Astrocyte (in vitro differentiated cells and primary cell): ENCODE measurements around the gene NKG7. TPM values are rescaled to one million over a fixed set of nuclear protein-coding genes. Genes with fewer than 3 reads are reported as not detected.

Experiments used
- DNase-seq: peaks from one replicate; pipeline ENCODE4 v3.0.0-alpha.2; 2010; ENCODE audit warnings: low read depth
- FAIRE-seq: peaks from 2 replicates; lab custom pipeline; 2011; peaks lifted over from hg19 to GRCh38; lab: Jason Lieb, UNC
- H2AFZ ChIP-seq: 2 replicates; pipeline ENCODE4 v1.6.0; 2012; ENCODE audit warnings: low read depth, low read length, inconsistent platforms
- H3K27ac ChIP-seq: 2 replicates; pipeline ENCODE4 v1.5.1; 2011; ENCODE audit warnings: low read depth, low read length, inconsistent platforms
- H3K27me3 ChIP-seq: 2 replicates; pipeline ENCODE4 v1.6.0; 2011; ENCODE audit warnings: low read length, inconsistent platforms; ENCODE audit not compliant: insufficient read depth
- H3K36me3 ChIP-seq: 2 replicates; pipeline ENCODE4 v1.5.1; 2011; ENCODE audit warnings: low read length, inconsistent platforms; ENCODE audit not compliant: insufficient read depth
- H3K4me1 ChIP-seq: 2 replicates; pipeline ENCODE4 v1.5.1; 2011; ENCODE audit warnings: low read length, inconsistent platforms; ENCODE audit not compliant: insufficient read depth
- H3K4me2 ChIP-seq: 2 replicates; pipeline ENCODE4 v1.6.0; 2012; ENCODE audit warnings: low read length, inconsistent platforms
- H3K4me3 ChIP-seq: 2 replicates; pipeline ENCODE4 v1.5.1; 2011; ENCODE audit warnings: low read depth, mild to moderate bottlenecking, low read length, inconsistent platforms; ENCODE audit not compliant: insufficient read depth
- H3K79me2 ChIP-seq: 2 replicates; pipeline ENCODE4 v1.6.0; 2012; ENCODE audit warnings: mild to moderate bottlenecking, low read length, inconsistent platforms; ENCODE audit not compliant: insufficient read depth
- H3K9ac ChIP-seq: 2 replicates; pipeline ENCODE4 v1.6.0; 2012; ENCODE audit warnings: mild to moderate bottlenecking, low read length, inconsistent platforms
- H3K9me3 ChIP-seq: 2 replicates; pipeline ENCODE4 v1.5.1; 2012; ENCODE audit warnings: low read depth, mild to moderate bottlenecking, low read length, inconsistent platforms; ENCODE audit not compliant: insufficient read depth
- H4K20me1 ChIP-seq: 2 replicates; pipeline ENCODE4 v1.6.0; 2012; ENCODE audit warnings: low read length, inconsistent platforms; ENCODE audit not compliant: insufficient read depth
- H3K27ac Mint-ChIP-seq: one replicate; pipeline ENCODE4 v1.8.0; 2021; ENCODE audit warnings: mild to moderate bottlenecking, mixed read lengths; ENCODE audit not compliant: unreplicated experiment
- H3K27me3 Mint-ChIP-seq: one replicate; pipeline ENCODE4 v1.8.0; 2021; ENCODE audit warnings: low read depth, mixed read lengths; ENCODE audit not compliant: unreplicated experiment
- H3K36me3 Mint-ChIP-seq: one replicate; pipeline ENCODE4 v1.8.0; 2021; ENCODE audit warnings: low read depth, mixed read lengths; ENCODE audit not compliant: unreplicated experiment
- H3K4me1 Mint-ChIP-seq: one replicate; pipeline ENCODE4 v1.8.0; 2021; ENCODE audit warnings: low read depth, mixed read lengths; ENCODE audit not compliant: unreplicated experiment
- H3K4me3 Mint-ChIP-seq: one replicate; pipeline ENCODE4 v1.8.0; 2021; ENCODE audit warnings: mild to moderate bottlenecking, moderate library complexity, mixed read lengths; ENCODE audit not compliant: unreplicated experiment
- H3K9me3 Mint-ChIP-seq: one replicate; pipeline ENCODE4 v1.8.0; 2021; ENCODE audit warnings: mild to moderate bottlenecking, mixed read lengths; ENCODE audit not compliant: unreplicated experiment
- EZH2 ChIP-seq: IDR thresholded peaks from 2 replicates; pipeline ENCODE4 v1.6.1; 2012; ENCODE audit warnings: mild to moderate bottlenecking, low read length, inconsistent platforms; ENCODE audit not compliant: insufficient read depth
- total RNA-seq: library from RNA; stranded (reverse); gene quantifications from 2 replicates; pipeline ENCODE4 v1.2.1, GENCODE V29; 2021
- TF ChIP-seq, protein P1 (sequence below): IDR thresholded peaks from 2 replicates; pipeline ENCODE4 v1.5.1; 2011; ENCODE audit warnings: low read depth, mild to moderate bottlenecking, inconsistent platforms, low read length, moderate library complexity; ENCODE audit not compliant: insufficient read depth

NKG7 gene
- total RNA-seq, 1 donor from 2014 or later, result not detected

DNA sequence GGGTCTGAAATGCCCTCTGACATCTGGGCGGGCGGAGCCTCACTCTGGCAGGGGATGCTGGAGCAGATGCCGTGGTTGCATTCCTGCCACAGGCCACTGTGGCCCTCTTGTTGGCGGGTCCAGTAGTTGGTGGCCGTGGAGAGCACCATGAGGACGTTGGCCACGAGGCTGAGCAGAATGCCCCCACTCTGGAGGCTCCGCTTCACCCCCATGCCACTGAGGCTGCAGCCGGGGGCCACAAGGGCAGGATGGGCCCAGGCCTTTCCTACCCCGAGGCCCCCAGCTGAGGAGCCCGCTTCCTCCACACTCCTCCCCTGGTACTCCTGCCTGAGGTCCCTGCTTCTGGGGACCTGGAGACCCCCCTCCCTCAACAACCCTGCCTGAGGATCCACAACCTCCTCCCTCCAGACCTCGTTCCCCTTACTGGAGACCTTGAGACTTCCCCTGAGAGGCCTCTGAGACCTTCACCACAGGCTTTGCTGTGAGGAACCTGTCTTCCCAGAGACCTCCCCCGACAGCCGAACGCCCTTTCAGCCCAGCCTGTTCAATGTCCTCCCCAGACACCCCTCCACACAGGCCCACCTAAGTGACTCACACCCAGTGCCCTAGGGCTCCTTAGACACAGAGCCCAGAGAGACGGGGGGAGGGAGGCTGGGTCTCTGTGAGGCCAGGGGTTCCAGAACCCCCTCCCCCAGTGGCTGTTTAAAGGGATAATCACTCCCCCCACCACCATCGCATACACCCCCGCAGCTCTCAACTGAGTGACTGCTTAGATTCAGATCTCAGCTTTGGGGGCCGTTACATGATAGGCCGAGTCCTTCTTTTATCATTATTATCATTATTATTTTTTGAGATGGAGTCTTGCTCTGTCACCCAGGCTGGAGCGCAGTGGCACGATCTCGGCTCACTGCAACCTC is 3.8 kb downstream of the NKG7 start, which contains the start of gene CLDND2:
TSS of gene CLDND2 (minus strand) at position 638 of the 917 bp plus-strand sequence. CDS start at position 212, 426 bp downstream.
- FAIRE-seq (no peak), DNase-seq (no peak)
- Histone ChIP-seq H3K27ac (peak within 1 kb of the TSS; percentile 72), H3K9me3 (no peaks in the 10 kb centered on the region), H3K4me3 (peak within 1 kb of the TSS; percentile 68), H3K79me2 (peaks cover 19% of the 10 kb centered on the region), H3K27me3 (no peaks in the 10 kb centered on the region), H3K9ac (peak within 1 kb of the TSS; percentile 82), H3K4me2 (peak within 1 kb of the TSS; percentile 98), H3K4me1 (peaks cover 19% of the 10 kb centered on the region), H4K20me1 (no peaks in the 10 kb centered on the region), H3K36me3 (no peaks in the 10 kb centered on the region), H2AFZ (peak within 1 kb of the TSS; percentile 99)
- Mint-ChIP-seq H3K4me1 (peaks cover 16% of the 10 kb centered on the region), H3K4me3 (peak within 1 kb of the TSS; percentile 91), H3K27ac (peak within 1 kb of the TSS; percentile 92), H3K9me3 (peaks cover 2% of the 10 kb centered on the region), H3K36me3 (peaks cover 2% of the 10 kb centered on the region), H3K27me3 (peaks cover 1% of the 10 kb centered on the region)
- TF ChIP-seq, protein P1, sequence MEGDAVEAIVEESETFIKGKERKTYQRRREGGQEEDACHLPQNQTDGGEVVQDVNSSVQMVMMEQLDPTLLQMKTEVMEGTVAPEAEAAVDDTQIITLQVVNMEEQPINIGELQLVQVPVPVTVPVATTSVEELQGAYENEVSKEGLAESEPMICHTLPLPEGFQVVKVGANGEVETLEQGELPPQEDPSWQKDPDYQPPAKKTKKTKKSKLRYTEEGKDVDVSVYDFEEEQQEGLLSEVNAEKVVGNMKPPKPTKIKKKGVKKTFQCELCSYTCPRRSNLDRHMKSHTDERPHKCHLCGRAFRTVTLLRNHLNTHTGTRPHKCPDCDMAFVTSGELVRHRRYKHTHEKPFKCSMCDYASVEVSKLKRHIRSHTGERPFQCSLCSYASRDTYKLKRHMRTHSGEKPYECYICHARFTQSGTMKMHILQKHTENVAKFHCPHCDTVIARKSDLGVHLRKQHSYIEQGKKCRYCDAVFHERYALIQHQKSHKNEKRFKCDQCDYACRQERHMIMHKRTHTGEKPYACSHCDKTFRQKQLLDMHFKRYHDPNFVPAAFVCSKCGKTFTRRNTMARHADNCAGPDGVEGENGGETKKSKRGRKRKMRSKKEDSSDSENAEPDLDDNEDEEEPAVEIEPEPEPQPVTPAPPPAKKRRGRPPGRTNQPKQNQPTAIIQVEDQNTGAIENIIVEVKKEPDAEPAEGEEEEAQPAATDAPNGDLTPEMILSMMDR, result no peak
- no peak for TF ChIP-seq EZH2

DNA sequence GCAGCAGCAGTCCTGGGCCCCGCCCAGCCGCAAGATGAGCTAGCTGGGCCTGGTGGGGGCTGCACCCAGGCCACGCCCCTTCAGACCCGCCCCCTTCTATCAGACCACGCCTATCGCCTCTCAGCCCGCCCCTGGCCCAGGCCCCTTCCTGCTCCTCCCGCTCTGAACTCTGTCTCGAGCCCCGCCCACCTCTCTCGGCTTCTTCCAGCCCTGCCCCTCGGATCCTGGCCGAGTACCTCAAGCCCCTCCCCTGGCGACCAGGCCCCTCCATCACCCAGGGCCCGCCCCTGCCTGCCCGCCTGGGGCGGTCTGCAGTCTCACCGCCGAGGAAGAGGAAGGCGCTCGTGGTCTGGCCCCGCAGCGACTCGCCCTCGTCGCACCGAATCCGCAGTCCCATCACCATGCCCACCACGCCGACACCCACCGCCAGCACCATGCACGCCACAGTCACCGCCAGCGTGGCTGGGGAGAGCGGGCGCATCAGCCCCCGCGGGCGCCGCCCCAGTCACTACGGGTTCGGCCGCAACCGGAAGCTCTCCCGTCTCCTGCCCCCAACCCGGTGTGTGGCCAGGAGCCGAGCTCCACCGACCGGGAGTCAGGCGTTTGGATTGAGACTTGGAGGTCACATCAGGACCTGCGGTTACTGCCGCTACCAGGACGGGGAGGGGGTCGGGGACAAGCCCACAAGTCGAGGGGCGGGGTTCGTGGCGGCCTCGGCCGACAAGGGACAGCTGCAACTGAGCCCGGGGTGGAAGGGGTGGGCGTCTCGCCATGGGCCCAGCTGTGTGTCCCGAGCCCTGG is 4.7 kb downstream of the NKG7 start:
- H3K4me3 ChIP-seq, result peak overlapping the region; percentile 73
- peak overlapping the region; percentile 72 for H3K27ac ChIP-seq
- peaks cover 20% of the 10 kb centered on the region for H3K79me2 ChIP-seq
- TF ChIP-seq EZH2, result no peak
- TF ChIP-seq, protein P1, result no peak
- H3K9me3 Mint-ChIP-seq, result peaks cover 2% of the 10 kb centered on the region
- peak overlapping the region; percentile 98 for H3K4me2 ChIP-seq
- no peaks in the 10 kb centered on the region for H4K20me1 ChIP-seq
- peak overlapping the region; percentile 92 for H3K9ac ChIP-seq
- peak overlapping the region; percentile 91 for H3K4me3 Mint-ChIP-seq
- H3K27me3 ChIP-seq, result no peaks in the 10 kb centered on the region
- H3K4me1 Mint-ChIP-seq, result peaks cover 20% of the 10 kb centered on the region
- peaks cover 24% of the 10 kb centered on the region for H3K4me1 ChIP-seq
- peaks cover 2% of the 10 kb centered on the region for H3K36me3 Mint-ChIP-seq
- H3K36me3 ChIP-seq, result no peaks in the 10 kb centered on the region
- H3K27ac Mint-ChIP-seq, result peak overlapping the region; percentile 85
- no peaks in the 10 kb centered on the region for H3K27me3 Mint-ChIP-seq
- H2AFZ ChIP-seq, result peak overlapping the region; percentile 99
- no peaks in the 10 kb centered on the region for H3K9me3 ChIP-seq
- DNase-seq, result peak; percentile 94
- no peak for FAIRE-seq
